Measurements from ENCODE around the gene ZNF217. TPM values are rescaled to one million over a fixed set of nuclear protein-coding genes. Genes with fewer than 3 reads are reported as not detected.

Gene ZNF217
- total RNA-seq, 1 donor from 2014 or later: 57.9 TPM

DNA sequence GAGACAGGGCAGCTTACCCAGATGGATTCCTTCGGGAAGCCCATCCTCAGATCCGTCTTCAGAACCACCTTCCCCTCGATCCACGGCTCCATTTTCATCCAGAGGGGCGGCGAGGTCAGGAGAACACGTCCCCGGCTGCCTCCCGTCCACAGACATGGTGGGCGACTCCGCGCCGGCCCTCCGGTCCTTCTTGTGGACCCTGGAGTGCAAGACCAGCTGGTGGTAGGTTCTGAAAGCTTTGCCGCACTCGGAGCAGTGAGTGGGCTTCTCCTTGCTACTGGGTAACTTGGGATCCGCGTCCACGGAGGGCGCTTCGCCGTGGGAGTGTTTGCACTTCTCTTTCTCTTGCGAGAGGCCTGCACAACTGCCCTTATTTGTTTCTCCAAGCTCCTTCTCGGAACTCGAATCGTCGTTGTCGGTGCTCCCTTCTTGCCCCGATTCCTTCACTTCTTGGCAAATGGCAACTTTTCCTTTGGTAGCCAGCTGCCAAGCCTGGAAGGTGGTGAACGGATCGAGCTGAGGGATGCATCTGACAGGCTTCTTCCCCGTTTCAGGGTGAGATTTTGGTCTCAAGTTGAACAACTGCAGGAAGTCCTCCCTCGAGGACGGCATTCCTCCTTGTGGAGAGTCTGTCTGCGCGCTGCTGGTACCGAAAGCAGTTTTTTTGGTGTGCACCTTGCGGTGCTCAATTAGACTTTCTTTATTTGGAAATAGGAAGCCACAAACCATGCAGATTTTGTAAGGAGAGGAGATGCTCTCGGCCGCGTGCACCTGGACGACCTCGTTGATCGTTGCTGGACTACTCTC, 12.0 kb downstream of the ZNF217 start:
- peaks cover 32% of the 10 kb centered on the region for H3K36me3 ChIP-seq (ENCODE audit: insufficient read depth, low read length)
- peaks cover 97% of the 10 kb centered on the region for H3K79me2 ChIP-seq (ENCODE audit: insufficient read depth, low read length)
- peaks cover 50% of the 10 kb centered on the region for H3K4me1 Mint-ChIP-seq (ENCODE audit: low read depth, unreplicated experiment)
- H4K20me1 ChIP-seq (ENCODE audit: insufficient read depth, low read length): peaks cover 43% of the 10 kb centered on the region
- no peaks in the 10 kb centered on the region for H3K27me3 ChIP-seq (ENCODE audit: insufficient read depth, low read length)
- H3K27ac Mint-ChIP-seq (ENCODE audit: unreplicated experiment): peak overlapping the region; percentile 77
- no peaks in the 10 kb centered on the region for H3K27me3 Mint-ChIP-seq (ENCODE audit: low read depth, unreplicated experiment)
- no peak overlapping the region for H2AFZ ChIP-seq (ENCODE audit: low read depth, low read length)
- H3K36me3 Mint-ChIP-seq (ENCODE audit: low read depth, unreplicated experiment): peaks cover 11% of the 10 kb centered on the region
- no peak overlapping the region for H3K4me3 Mint-ChIP-seq (ENCODE audit: unreplicated experiment)
- no peaks in the 10 kb centered on the region for H3K9me3 Mint-ChIP-seq (ENCODE audit: unreplicated experiment)
- H3K9me3 ChIP-seq (ENCODE audit: insufficient read depth, low read depth, low read length): no peaks in the 10 kb centered on the region
- H3K9ac ChIP-seq (ENCODE audit: low read length): no peak overlapping the region
- DNase-seq (ENCODE audit: low read depth) (no peak), FAIRE-seq (no peak)
- TF ChIP-seq EZH2 (IDR thresholded peaks at IDR 0.05; ENCODE audit: insufficient read depth, low read length): no peak
- TF ChIP-seq CTCF (IDR thresholded peaks at IDR 0.05; ENCODE audit: insufficient read depth, low read depth, low read length): no peak
- H3K27ac ChIP-seq (ENCODE audit: low read depth, low read length): peak overlapping the region; percentile 83
- H3K4me1 ChIP-seq (ENCODE audit: insufficient read depth, low read length): peaks cover 31% of the 10 kb centered on the region
- no peak overlapping the region for H3K4me2 ChIP-seq (ENCODE audit: low read length)
- no peak overlapping the region for H3K4me3 ChIP-seq (ENCODE audit: insufficient read depth, low read depth, low read length)

DNA sequence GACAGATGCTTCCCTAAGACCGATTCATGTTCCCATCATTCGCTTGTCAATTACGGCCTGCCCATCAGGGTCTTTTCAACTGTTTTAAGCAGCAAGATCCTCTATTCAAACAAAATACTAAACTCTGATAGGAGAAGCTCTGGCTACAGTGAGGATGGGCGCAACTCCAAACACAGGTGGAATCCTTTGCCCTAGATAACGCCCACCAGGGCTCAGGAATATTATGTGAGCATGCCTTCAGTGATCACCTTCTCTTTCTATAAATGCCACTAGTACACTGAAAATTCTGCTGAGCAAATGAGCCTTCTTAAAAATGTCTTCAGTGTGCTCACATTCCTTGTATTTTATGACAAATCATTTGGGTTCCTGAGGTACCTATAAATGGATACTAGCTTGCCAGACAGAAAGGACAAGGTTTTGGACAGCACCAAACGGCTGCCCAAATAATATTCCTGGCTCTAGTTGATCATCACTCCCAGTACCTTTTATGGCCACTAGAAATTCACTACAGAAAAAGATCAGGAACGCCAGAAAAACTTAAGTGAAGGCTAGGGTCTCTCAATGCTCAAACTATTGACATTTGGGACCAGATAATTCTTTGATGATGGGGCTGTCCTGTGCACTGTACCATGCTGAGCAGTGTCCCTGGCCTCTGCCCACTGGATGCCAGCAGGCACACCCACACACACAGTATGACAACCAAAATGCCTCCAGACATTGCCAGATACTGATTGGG, 13.1 kb downstream of the ZNF217 start:
- H3K4me1 Mint-ChIP-seq (ENCODE audit: low read depth, unreplicated experiment): peaks cover 39% of the 10 kb centered on the region
- Histone ChIP-seq H3K27ac (ENCODE audit: low read depth, low read length) (peak overlapping the region; percentile 71), H3K4me1 (ENCODE audit: insufficient read depth, low read length) (peaks cover 31% of the 10 kb centered on the region)

More for the DNA sequence above, 13.1 kb downstream of the ZNF217 start:
- H3K4me3 ChIP-seq (ENCODE audit: insufficient read depth, low read depth, low read length): no peak overlapping the region
- FAIRE-seq (no peak), DNase-seq (ENCODE audit: low read depth) (no peak)
- Mint-ChIP-seq H3K36me3 (ENCODE audit: low read depth, unreplicated experiment) (peaks cover 13% of the 10 kb centered on the region), H3K27ac (ENCODE audit: unreplicated experiment) (no peak overlapping the region), H3K27me3 (ENCODE audit: low read depth, unreplicated experiment) (no peaks in the 10 kb centered on the region), H3K9me3 (ENCODE audit: unreplicated experiment) (no peaks in the 10 kb centered on the region), H3K4me3 (ENCODE audit: unreplicated experiment) (no peak overlapping the region)
- H3K9ac ChIP-seq (ENCODE audit: low read length): peak overlapping the region; percentile 71
- no peaks in the 10 kb centered on the region for H3K9me3 ChIP-seq (ENCODE audit: insufficient read depth, low read depth, low read length)
- no peak overlapping the region for H2AFZ ChIP-seq (ENCODE audit: low read depth, low read length)
- H3K27me3 ChIP-seq (ENCODE audit: insufficient read depth, low read length): no peaks in the 10 kb centered on the region
- TF ChIP-seq CTCF (IDR thresholded peaks at IDR 0.05; ENCODE audit: insufficient read depth, low read depth, low read length) (no peak), EZH2 (IDR thresholded peaks at IDR 0.05; ENCODE audit: insufficient read depth, low read length) (no peak)
- H3K79me2 ChIP-seq (ENCODE audit: insufficient read depth, low read length): peaks cover 97% of the 10 kb centered on the region
- peak overlapping the region; percentile 67 for H3K4me2 ChIP-seq (ENCODE audit: low read length)
- H3K36me3 ChIP-seq (ENCODE audit: insufficient read depth, low read length): peaks cover 43% of the 10 kb centered on the region
- peaks cover 54% of the 10 kb centered on the region for H4K20me1 ChIP-seq (ENCODE audit: insufficient read depth, low read length)

Data from astrocyte (in vitro differentiated cells and primary cell).